Anterior cingulate cortex (tissue), 58 donors: ENCODE data around the gene RHOF.

Experiments
- DNase-seq, 58 donors: peaks; one replicate each; lab custom pipeline; 2025; lab: John Stamatoyannopoulos, UW

The RHOF gene

GRCh38 chr12:121806009-121806545 lies 12.6 kb upstream of the RHOF start:
- DNase-seq: peak in 1 of 58 donors; percentile 14

- DNase-seq: peak in 2 of 58 donors; percentile 7 to 9
These were observed 11.9 kb upstream of the RHOF start for GRCh38 chr12:121805171-121806008.

GRCh38 chr12:121804417-121805111 lies 11.1 kb upstream of the RHOF start:
- DNase-seq: peak in 20 of 58 donors; percentile 12 to 59 (median 32)

GRCh38 chr12:121803861-121804416 lies 10.5 kb upstream of the RHOF start, which contains the start of gene SETD1B:
Gene SETD1B (plus strand): TSS chr12:121804009. CDS start chr12:121804738, 729 bp downstream.
- DNase-seq: peak in 42 of 58 donors; percentile 1 to 72 (median 47)

- DNase-seq: peak; percentile 57 to 99 (median 92)
These were observed 9.6 kb upstream of the RHOF start for GRCh38 chr12:121802843-121803698.

- no peak for DNase-seq
These were observed 9.0 kb upstream of the RHOF start for GRCh38 chr12:121802485-121802842.

GRCh38 chr12:121801595-121802484 lies 8.4 kb upstream of the RHOF start:
- peak in 22 of 58 donors; percentile 10 to 69 (median 34) for DNase-seq

- DNase-seq: peak in 52 of 58 donors; percentile 2 to 82 (median 64)
These were observed 7.5 kb upstream of the RHOF start for GRCh38 chr12:121800694-121801594.

- peak in 44 of 58 donors; percentile 23 to 92 (median 62) for DNase-seq
These were observed 6.6 kb upstream of the RHOF start for GRCh38 chr12:121799842-121800693.

GRCh38 chr12:121799156-121799841 lies 5.8 kb upstream of the RHOF start:
- peak in 53 of 58 donors; percentile 20 to 76 (median 51) for DNase-seq

- DNase-seq: peak in 1 of 58 donors; percentile 35
These were observed 5.3 kb upstream of the RHOF start for GRCh38 chr12:121798787-121799155.

GRCh38 chr12:121797937-121798786 lies 4.7 kb upstream of the RHOF start:
- peak in 45 of 58 donors; percentile 28 to 86 (median 57) for DNase-seq

GRCh38 chr12:121796855-121797751 lies 3.6 kb upstream of the RHOF start:
- DNase-seq: peak in 56 of 58 donors; percentile 21 to 87 (median 68)
